ENCODE data around the gene CEP95. TPM values are rescaled to one million over a fixed set of nuclear protein-coding genes. Genes with fewer than 3 reads are reported as not detected.

The CEP95 gene
- polyA plus RNA-seq, 2 of the 4 experiments (the other 2 are of a cell fraction), result 30.0 to 73.0 TPM

DNA sequence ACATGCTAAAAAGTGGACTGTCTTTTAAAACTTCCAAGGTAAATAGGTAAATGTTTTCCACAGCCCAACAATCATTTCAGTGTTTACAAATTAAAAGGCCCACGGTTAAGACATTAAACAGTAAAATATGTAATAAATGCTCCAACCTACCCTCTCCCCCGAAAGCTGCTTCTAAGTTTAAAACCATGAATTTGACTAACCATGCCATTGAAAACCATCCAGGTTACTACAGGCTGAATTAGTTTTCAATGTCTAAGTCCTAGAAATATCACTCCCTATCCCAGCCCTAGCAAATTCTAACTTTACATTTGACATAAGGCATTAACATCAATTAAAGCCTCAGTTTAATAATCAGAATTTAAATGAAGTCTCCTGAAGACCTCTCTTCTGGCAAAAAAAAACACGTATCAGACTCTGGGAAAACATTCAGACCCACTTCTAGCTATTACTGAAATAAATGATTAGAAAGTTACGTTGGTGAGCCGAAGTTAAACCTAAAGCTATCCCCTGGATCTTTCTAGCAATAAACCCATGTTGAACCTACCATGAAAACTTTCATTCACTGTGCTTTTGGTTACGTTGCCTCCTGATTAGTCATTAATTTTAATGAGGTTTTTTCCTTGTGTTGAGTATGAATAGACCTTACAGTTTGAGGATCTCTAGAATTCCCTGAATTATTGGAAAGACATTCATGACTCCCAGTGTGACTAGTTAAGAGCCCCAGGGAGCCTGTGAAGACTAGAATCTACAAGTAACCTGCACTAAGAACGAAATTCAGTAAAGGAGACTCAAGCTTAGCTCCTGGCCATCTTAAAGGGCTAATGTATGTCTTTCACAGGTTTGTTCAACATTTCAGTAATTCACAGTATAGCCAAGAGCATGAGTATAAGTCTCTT lies 8.2 kb upstream of the CEP95 start (continued):
- no peak for TF ChIP-seq ESRRA (IDR thresholded peaks at IDR 0.05; ENCODE audit: borderline replicate concordance, low read length)
- TF ChIP-seq HOXB13 (CRISPR knock-in tag; IDR thresholded peaks at IDR 0.05; ENCODE audit: low read depth), result no peak
- TF ChIP-seq RNF2 (IDR thresholded peaks at IDR 0.05; ENCODE audit: borderline replicate concordance, low read depth), result no peak
- no peak for TF ChIP-seq PHF8 (IDR thresholded peaks at IDR 0.05; ENCODE audit: borderline replicate concordance, low read depth)
- no peak for TF ChIP-seq NR3C1 (IDR thresholded peaks at IDR 0.05)
- TF ChIP-seq FOXS1 (CRISPR knock-in tag; IDR thresholded peaks at IDR 0.05), result no peak
- no peak for TF ChIP-seq FOSL2 (IDR thresholded peaks at IDR 0.05)
- TF ChIP-seq FOSL2 (CRISPR knock-in tag; IDR thresholded peaks at IDR 0.05), result peak; percentile 3
- TF ChIP-seq KDM5A (IDR thresholded peaks at IDR 0.05), result no peak
- TF ChIP-seq HEYL (CRISPR knock-in tag; IDR thresholded peaks at IDR 0.05), result no peak
- TF ChIP-seq MYC (IDR thresholded peaks at IDR 0.05; ENCODE audit: borderline replicate concordance, low read length), result no peak
- no peak for TF ChIP-seq SMC3 (IDR thresholded peaks at IDR 0.05)
- TF ChIP-seq, protein P1, sequence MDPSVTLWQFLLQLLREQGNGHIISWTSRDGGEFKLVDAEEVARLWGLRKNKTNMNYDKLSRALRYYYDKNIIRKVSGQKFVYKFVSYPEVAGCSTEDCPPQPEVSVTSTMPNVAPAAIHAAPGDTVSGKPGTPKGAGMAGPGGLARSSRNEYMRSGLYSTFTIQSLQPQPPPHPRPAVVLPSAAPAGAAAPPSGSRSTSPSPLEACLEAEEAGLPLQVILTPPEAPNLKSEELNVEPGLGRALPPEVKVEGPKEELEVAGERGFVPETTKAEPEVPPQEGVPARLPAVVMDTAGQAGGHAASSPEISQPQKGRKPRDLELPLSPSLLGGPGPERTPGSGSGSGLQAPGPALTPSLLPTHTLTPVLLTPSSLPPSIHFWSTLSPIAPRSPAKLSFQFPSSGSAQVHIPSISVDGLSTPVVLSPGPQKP (IDR thresholded peaks at IDR 0.05; ENCODE audit: low read depth, low read length), result no peak
- no peak for TF ChIP-seq EHMT2 (IDR thresholded peaks at IDR 0.05; ENCODE audit: low read depth)
- peak; percentile 98 for TF ChIP-seq TP53 (CRISPR knock-in tag; IDR thresholded peaks at IDR 0.05)
- TF ChIP-seq JUNB (IDR thresholded peaks at IDR 0.05), result no peak
- 0 out of 2 replicates have a peak, but pooled peaks have one; percentile 63 for TF ChIP-seq EHF (CRISPR knock-in tag; IDR thresholded peaks at IDR 0.05)
- no peak for TF ChIP-seq NPAS2 (CRISPR knock-in tag; IDR thresholded peaks at IDR 0.05; ENCODE audit: borderline replicate concordance)
- no peak for TF ChIP-seq EP300 (IDR thresholded peaks at IDR 0.05)
- TF ChIP-seq, protein P2, sequence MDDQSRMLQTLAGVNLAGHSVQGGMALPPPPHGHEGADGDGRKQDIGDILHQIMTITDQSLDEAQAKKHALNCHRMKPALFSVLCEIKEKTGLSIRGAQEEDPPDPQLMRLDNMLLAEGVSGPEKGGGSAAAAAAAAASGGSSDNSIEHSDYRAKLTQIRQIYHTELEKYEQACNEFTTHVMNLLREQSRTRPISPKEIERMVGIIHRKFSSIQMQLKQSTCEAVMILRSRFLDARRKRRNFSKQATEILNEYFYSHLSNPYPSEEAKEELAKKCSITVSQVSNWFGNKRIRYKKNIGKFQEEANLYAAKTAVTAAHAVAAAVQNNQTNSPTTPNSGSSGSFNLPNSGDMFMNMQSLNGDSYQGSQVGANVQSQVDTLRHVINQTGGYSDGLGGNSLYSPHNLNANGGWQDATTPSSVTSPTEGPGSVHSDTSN (IDR thresholded peaks at IDR 0.05), result no peak
- peak; percentile 94 for TF ChIP-seq RARB (CRISPR knock-in tag; IDR thresholded peaks at IDR 0.05)
- peak; percentile 98 for TF ChIP-seq HOXA7 (CRISPR knock-in tag; IDR thresholded peaks at IDR 0.05)
- TF ChIP-seq, protein P3, sequence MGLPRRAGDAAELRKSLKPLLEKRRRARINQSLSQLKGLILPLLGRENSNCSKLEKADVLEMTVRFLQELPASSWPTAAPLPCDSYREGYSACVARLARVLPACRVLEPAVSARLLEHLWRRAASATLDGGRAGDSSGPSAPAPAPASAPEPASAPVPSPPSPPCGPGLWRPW (IDR thresholded peaks at IDR 0.05), result no peak
- no peak for TF ChIP-seq NFE2L2 (conservative IDR thresholded peaks at IDR 0.05; ENCODE audit: low read length)
- no peak for TF ChIP-seq ZFP36 (IDR thresholded peaks at IDR 0.05; ENCODE audit: borderline replicate concordance, partially characterized antibody)
- TF ChIP-seq CHD4 (IDR thresholded peaks at IDR 0.05; ENCODE audit: borderline replicate concordance), result no peak
- TF ChIP-seq MAFK (IDR thresholded peaks at IDR 0.05; ENCODE audit: partially characterized antibody), result no peak
- TF ChIP-seq CBX8 (IDR thresholded peaks at IDR 0.05), result no peak
- no peak for TF ChIP-seq GATA3 (IDR thresholded peaks at IDR 0.05; ENCODE audit: borderline replicate concordance)
- TF ChIP-seq CEBPB (IDR thresholded peaks at IDR 0.05), result no peak

All from A549 (cell line).